ENCODE data around the gene RTEL1.
A peak's percentile ranks its signal among the peaks of the same experiment; 100 is the strongest.

The RTEL1 gene

DNA sequence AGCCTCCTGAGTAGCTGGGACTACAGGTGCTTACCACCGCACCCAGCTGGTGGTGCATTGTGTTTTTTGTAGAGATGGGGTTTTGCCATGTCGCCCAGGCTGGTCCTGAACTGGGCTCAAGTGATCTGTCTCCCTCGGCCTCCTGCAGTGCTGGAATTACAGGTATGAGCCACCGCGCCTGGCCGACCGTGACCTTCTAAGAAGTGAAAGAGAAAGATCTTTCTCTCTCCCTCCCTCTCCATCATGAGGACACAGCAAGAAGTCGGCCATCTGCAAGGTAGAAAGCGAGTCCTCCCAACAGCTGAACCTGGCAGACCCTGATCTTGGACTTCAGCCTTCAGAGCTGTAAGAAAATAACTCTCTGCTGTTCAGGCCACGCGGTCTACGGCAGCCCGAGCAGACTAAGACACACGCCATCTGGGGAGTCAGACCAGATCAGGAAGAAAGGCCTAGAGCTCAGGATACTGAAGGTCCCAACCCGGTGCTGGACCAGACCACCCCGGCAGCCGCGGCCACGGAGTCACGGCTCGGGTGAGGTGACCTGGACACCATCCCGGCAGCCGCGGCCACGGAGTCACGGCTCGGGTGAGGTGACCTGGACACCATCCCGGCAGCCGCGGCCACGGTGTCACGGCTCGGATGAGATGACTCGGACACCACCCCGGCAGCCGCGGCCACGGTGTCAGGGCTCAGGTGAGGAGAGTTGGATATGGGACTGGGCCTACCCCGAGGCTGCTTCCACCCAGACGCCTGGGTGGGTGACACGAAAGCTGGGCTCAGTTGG lies 40.8 kb upstream of the RTEL1 start:
- H3K27ac ChIP-seq, result no peak overlapping the region

DNA sequence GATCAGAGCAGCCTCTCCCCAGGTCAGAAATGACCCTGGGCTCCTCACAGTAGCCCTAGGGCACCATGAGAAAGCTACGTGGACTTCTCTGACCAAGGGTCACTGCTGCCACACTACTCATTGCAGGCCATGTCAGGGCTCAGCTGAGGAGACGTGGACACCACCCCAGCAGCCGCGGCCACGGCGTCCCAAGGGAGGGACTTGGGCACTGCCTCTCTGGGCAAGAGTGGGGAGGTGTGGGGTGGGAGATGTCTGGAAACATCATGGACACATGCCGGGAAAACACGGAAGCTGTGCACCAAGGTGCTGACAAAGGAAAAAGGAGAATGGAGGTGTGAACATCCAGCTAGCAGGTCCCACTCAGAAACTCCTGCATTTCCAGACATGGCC lies 40.2 kb upstream of the RTEL1 start:
- H3K27ac ChIP-seq, result no peak overlapping the region
- TF ChIP-seq, protein P1, sequence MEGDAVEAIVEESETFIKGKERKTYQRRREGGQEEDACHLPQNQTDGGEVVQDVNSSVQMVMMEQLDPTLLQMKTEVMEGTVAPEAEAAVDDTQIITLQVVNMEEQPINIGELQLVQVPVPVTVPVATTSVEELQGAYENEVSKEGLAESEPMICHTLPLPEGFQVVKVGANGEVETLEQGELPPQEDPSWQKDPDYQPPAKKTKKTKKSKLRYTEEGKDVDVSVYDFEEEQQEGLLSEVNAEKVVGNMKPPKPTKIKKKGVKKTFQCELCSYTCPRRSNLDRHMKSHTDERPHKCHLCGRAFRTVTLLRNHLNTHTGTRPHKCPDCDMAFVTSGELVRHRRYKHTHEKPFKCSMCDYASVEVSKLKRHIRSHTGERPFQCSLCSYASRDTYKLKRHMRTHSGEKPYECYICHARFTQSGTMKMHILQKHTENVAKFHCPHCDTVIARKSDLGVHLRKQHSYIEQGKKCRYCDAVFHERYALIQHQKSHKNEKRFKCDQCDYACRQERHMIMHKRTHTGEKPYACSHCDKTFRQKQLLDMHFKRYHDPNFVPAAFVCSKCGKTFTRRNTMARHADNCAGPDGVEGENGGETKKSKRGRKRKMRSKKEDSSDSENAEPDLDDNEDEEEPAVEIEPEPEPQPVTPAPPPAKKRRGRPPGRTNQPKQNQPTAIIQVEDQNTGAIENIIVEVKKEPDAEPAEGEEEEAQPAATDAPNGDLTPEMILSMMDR (conservative IDR thresholded peaks at IDR 0.05), result no peak

More for the DNA sequence above, 40.8 kb upstream of the RTEL1 start:
- TF ChIP-seq, protein P1 (conservative IDR thresholded peaks at IDR 0.05), result no peak

DNA sequence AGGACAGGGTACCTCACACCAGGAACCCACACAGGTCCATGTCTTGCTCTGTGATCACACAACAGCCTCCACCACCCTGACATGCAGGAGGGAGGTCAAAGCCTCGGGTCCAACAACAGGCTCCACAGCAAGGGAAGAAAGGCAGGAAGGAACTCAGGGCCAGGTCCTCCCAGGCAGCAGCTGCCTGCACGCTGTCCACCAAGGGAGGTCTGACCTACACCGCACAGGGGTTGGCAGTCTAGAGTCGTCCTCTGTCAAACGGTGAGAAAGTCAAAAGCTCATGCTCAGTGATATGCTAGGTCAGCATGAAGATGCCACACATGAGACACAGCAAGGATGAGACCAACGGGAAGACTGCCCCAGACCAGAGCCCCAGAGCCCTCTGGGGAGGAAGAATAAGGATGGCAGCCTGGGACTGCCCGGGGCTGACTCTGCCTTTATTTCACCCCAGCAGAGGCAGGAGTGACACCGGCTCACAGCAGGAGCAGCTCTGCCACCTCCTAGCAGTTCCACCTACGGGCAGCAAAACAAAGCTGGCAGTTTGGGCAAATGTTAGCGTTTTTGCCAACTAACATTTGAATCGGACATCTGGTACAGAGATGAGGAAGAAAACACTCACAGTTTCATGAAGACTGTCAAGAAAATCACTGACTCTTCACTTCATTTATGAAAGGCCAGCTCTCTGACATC lies 39.7 kb upstream of the RTEL1 start:
- H3K27ac ChIP-seq, result no peak overlapping the region
- TF ChIP-seq, protein P1 (conservative IDR thresholded peaks at IDR 0.05), result no peak

DNA sequence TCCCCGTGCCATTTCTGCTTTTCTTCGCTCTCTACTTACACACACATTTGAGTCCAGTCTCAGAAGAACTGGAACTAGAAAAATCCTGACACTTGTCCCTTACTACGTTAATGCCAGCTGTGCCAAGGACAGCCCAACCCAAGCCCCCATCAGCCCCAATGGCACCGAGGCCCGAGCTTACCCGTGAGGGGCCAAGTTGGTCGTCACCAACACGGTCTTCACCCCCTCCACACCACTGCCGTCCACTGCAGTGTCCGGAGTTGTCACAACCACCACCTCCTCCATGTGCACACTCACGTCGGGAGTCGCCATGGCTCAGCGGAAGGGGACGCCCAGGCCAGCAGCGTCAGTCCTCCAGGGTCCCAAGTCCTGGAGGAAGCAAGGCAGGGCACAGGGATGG lies 39.0 kb upstream of the RTEL1 start:
- TF ChIP-seq, protein P1 (conservative IDR thresholded peaks at IDR 0.05), result no peak

DNA sequence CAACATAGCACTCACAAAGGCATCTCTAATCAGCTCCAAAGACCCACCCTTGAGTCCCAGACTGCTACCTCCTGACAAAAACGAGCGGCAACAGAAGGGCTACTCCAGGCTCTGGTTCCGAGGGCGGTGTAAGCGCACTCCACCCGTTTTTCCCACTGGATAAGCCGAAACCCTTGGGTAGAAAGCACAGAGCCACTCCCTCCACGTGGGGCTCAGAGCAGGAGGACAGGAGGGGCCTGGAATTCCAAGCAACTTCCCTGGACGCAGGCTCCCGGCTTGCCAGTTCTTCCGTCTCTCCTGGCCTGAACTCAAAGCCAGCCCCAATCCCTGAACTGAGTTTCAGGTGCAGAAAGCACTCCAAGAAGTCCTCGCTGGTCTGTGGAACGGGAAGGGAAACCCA lies 38.6 kb upstream of the RTEL1 start:
- peak overlapping the region; percentile 73 for H3K27ac ChIP-seq
- TF ChIP-seq, protein P1 (conservative IDR thresholded peaks at IDR 0.05), result no peak

More for the DNA sequence above, 39.0 kb upstream of the RTEL1 start:
- peak overlapping the region; percentile 73; the same call in 1 of the 2 replicates for H3K27ac ChIP-seq

DNA sequence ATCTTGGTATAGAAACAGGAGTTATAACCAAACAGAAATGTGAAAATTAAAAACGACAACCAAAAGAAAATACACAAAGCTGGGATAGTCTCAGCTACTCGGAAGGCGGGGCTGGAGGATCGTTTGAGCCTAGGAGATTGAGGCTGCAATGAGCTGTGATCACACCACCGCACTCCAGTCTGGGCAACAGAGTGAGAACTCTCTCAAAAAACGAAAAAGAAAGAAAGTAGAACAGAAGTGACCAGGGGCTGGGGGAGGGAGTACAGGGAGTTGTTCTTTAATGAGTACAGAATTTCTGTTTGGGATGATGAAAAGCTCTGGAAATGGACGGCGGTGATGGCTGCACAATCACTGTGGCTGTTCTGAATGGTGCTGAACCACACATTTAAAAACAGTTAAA lies 37.1 kb upstream of the RTEL1 start:
- peak overlapping the region; percentile 73 for H3K27ac ChIP-seq
- TF ChIP-seq, protein P1 (conservative IDR thresholded peaks at IDR 0.05), result no peak

DNA sequence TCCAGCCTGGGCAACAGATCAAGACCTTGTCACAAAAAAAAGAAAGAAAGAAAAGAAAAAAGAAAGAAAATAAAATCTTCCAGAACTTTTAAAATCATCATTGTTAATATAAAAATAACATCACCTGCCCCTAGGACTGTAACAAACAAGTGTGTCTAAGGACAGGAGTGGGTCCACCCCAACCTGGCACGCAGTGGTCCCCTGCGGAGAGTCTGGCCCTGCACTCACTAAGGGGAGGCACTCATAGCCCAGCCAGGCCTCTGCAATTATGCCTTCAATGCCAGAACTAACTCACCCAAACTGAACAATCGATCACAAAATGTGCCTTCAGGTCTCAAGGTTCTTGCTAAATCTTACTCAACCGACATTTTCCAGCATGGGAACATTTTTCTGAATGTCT lies 36.0 kb upstream of the RTEL1 start:
- TF ChIP-seq, protein P1 (conservative IDR thresholded peaks at IDR 0.05), result no peak
- H3K27ac ChIP-seq, result peak overlapping the region; percentile 73
